Epithelial cell of proximal tubule (primary cell): Measurements from ENCODE around the gene EAF2. TPM values are rescaled to one million over a fixed set of nuclear protein-coding genes. Genes with fewer than 3 reads are reported as not detected.

Source experiments
- DNase-seq: peaks from one replicate; pipeline ENCODE4 v3.0.0-alpha.2; 2011; ENCODE audit warnings: low read depth
- H3K4me3 ChIP-seq: 2 replicates; pipeline ENCODE4 v1.5.1; 2011; ENCODE audit warnings: low read depth, mild to moderate bottlenecking, low read length
- total RNA-seq: library from RNA; depleted of rRNA; stranded (reverse); fragments of >200 nt; gene quantifications from 2 replicates; pipeline ENCODE4 v1.2.3, GENCODE V29; 2015
- TF ChIP-seq, protein P1 (sequence below): conservative IDR thresholded peaks from 2 replicates; pipeline ENCODE4 v1.5.1; 2012; ENCODE audit warnings: low read depth, mild to moderate bottlenecking, low read length

The EAF2 gene
- total RNA-seq, 1 donor from 2014 or later: 2.9 TPM

DNA sequence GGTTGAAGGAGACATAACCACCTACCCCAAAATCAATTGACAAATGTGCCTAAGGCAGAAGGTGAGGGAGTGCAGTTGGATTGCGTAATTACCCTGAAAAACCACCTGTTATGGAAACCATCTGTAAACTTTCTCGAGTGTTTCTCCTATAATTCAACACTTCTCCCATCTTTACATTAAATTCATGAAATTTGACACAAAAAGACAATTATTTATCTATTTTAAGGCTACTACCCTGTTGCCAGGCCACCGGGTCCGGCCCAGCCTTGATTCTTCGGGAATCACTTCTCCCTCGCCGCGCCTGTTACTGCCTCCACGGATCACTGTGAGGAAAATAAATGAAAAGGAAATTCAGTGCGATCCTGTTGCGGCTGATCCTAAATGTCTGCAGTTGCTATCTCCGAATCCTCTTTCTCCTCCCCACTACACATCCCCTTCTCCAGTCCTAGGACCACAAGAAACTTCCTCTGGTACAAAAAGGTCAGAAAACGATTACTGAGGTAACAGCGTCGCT lies 795 bp upstream of the EAF2 start:
- TF ChIP-seq, protein P1, sequence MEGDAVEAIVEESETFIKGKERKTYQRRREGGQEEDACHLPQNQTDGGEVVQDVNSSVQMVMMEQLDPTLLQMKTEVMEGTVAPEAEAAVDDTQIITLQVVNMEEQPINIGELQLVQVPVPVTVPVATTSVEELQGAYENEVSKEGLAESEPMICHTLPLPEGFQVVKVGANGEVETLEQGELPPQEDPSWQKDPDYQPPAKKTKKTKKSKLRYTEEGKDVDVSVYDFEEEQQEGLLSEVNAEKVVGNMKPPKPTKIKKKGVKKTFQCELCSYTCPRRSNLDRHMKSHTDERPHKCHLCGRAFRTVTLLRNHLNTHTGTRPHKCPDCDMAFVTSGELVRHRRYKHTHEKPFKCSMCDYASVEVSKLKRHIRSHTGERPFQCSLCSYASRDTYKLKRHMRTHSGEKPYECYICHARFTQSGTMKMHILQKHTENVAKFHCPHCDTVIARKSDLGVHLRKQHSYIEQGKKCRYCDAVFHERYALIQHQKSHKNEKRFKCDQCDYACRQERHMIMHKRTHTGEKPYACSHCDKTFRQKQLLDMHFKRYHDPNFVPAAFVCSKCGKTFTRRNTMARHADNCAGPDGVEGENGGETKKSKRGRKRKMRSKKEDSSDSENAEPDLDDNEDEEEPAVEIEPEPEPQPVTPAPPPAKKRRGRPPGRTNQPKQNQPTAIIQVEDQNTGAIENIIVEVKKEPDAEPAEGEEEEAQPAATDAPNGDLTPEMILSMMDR: no peak
- peak overlapping the region; percentile 95 for H3K4me3 ChIP-seq
- DNase-seq: no peak

DNA sequence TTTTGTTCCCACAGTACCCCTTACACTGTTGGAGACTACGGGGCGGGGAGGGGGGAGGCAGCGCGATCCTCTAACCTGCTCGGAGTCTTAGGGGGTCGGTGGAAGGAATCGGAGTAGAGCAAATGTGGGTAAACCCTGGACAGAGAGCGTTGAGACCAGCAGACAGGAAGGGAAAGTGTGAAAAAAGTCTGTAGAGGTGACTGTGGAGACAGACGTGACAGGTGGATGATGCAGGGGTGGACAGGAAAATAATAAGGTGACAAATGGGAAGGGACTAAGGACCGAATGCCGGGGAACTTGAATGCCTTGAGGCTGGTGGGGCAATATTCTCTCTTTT lies 424 bp downstream of the EAF2 start:
- peak overlapping the region; percentile 95 for H3K4me3 ChIP-seq
- TF ChIP-seq, protein P1: no peak
- DNase-seq: no peak

DNA sequence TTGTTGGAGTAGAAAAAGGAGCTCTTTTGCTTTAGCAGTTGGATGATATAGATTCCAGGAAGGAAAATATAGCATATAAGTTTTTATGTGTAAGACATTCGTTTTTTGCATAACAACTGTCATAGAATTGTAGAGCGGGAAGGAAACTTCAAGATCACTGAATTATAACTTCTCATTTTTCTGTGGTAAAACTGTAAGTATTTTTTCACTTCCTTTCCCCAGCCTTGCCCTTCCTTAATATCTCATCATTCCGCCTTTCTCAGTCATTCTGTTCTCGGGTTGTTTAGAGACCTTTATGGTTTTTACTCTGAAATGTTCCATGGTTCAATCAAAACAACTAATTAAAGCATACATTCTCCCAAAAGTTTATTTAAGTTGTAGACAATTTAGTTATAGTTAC lies 1.1 kb downstream of the EAF2 start:
- no peak for DNase-seq
- TF ChIP-seq, protein P1: no peak
- H3K4me3 ChIP-seq: no peak overlapping the region

DNA sequence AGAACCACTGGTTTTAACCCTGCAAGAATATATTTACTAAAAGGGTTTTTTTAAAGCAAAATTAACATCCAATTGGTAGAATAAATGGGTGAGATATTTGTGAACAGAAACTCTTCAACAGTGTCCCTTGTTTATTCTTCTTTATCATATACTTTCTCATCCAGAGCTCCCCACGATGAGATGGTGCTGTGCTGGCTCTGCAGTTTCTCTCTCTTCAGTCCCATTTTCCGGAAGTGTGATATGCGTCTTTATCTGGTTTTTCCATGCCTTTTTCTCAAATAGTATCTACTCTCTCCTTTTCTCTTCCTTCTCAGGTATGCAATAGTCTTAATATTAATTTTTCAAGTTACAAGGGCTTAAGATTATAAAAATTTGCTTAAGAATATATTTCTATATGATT lies 1.5 kb downstream of the EAF2 start:
- H3K4me3 ChIP-seq: no peak overlapping the region
- DNase-seq: no peak
- TF ChIP-seq, protein P1: no peak

DNA sequence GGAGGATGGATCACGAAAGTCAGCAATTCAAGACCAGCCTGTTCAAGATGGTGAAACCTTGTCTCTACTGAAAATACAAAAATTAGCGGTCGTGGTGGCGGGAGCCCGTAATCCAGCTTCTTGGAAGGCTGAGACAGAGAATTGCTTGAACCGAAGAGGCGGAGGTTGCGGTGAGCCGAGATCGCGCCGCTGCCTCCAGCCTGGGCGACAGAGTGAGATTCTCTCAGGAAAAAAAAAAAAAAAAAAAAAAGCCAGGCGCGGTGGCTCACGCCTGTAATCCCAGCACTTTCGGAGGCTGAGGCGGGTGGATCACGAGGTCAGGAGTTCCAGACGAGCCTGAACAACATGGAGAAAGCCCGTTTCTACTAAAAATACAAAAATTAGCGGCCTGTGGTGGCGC lies 5.0 kb downstream of the EAF2 start:
- TF ChIP-seq, protein P1: no peak
- H3K4me3 ChIP-seq: no peak overlapping the region

DNA sequence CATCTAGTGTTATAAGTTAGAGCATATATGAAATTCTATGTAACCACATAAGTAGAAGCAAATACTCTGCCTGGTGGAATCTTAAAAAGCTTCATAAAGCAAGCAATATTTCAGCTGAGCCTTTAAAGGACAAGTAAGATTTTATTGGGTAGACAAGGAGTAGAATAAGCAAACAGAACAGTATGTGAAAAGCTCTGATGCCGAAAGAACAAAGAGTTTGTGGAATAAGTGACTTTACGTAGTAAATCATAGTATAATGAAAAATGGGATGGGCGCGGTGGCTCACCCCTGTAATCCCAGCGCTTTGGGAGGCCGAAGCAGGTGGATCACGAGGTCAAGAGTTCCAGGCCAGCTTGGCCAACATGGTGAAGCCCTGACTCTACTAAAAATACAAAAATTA lies 9.9 kb downstream of the EAF2 start:
- no peak for DNase-seq
- no peak overlapping the region for H3K4me3 ChIP-seq
- TF ChIP-seq, protein P1: no peak

More for the DNA sequence above, 5.0 kb downstream of the EAF2 start:
- DNase-seq: no peak

DNA sequence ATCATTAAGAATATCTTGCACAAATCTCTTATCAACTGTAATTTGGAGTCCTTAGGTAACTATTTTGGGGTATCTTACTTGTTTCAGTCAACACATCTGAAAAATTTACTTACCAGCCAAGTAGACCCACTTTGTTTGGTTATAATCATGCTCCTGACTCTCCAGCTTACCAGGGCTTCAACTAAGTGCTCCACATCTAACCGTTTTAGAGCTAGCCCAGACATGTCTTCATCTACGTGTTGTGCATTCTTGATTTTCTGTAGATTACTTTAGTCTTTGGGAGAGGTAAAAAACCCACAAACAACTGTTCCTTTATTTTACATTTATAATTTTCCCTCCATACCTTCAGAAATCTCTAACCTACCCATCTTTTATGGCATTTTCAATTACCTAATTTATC lies 17.2 kb downstream of the EAF2 start:
- TF ChIP-seq, protein P1: no peak
- no peak for DNase-seq
- no peak overlapping the region for H3K4me3 ChIP-seq
